Upper lobe of left lung (tissue), 6 donors: ENCODE measurements around the gene CALR3. TPM values are rescaled to one million over a fixed set of nuclear protein-coding genes. Genes with fewer than 3 reads are reported as not detected.

ENCODE experiments used
- ATAC-seq, 2 donors: fragments of 200-7000 bp; cut with Tn5 transposase; one replicate each; pipeline ENCODE4 v1.9.1; 2022; ENCODE audit warnings: mild to moderate bottlenecking in 2 of 2, moderate library complexity in 2 of 2; ENCODE audit not compliant: low FRiP score in 2 of 2
- DNase-seq, 2 donors: peaks; one replicate each; pipeline ENCODE4 v3.0.0-alpha.2; 2019 to 2020
- H3K27ac ChIP-seq, 4 donors: fragments of 200-600 bp; sonication (generic); one replicate each; pipeline ENCODE4 v1.5.1; 2016 to 2019
- H3K27me3 ChIP-seq, 4 donors: fragments of 200-600 bp; sonication (generic); one replicate each; pipeline ENCODE4 v1.5.1; 2017 to 2019
- H3K36me3 ChIP-seq, 4 donors: fragments of 200-600 bp; sonication (generic); one replicate each; pipeline ENCODE4 v1.5.1; 2016 to 2019
- H3K4me1 ChIP-seq, 4 donors: fragments of 200-600 bp; sonication (generic); one replicate each; pipeline ENCODE4 v1.5.1; 2018 to 2019
- H3K4me3 ChIP-seq, 4 donors: fragments of 200-600 bp; sonication (generic); one replicate each; pipeline ENCODE4 v1.5.1; 2017 to 2019; ENCODE audit warnings: mild to moderate bottlenecking in 2 of 4, moderate library complexity in 1 of 4
- H3K9me3 ChIP-seq, 4 donors: fragments of 200-600 bp; sonication (generic); one replicate each; pipeline ENCODE4 v1.5.1; 2018 to 2019
- CTCF ChIP-seq, 6 experiments: fragments of 450-650 bp in 4 of 6; fragments of 200-600 bp in 2 of 6; sonication (generic) in 2 of 6; IDR thresholded peaks; one replicate each; pipeline ENCODE4 v1.5.1; 2016 to 2019; ENCODE audit warnings: antibody characterized with exemption in 6 of 6
- EP300 ChIP-seq, 4 donors: sonication (generic); formaldehyde crosslinking; IDR thresholded peaks; one replicate each; pipeline ENCODE4 v1.5.1; 2017; ENCODE audit warnings: antibody characterized with exemption in 4 of 4, control low read depth in 2 of 4
- POLR2A ChIP-seq, 4 donors: fragments of 450-650 bp; IDR thresholded peaks; one replicate each; pipeline ENCODE4 v1.5.1; 2016 to 2017; ENCODE audit warnings: antibody characterized with exemption in 4 of 4, mild to moderate bottlenecking in 2 of 4
- POLR2AphosphoS5 ChIP-seq, 2 donors: sonication (generic); formaldehyde crosslinking; IDR thresholded peaks; one replicate each; pipeline ENCODE4 v1.5.1; 2017; ENCODE audit warnings: antibody characterized with exemption in 2 of 2
- whole genome bisulfite sequencing, 2 donors: methylation state at CpG; one replicate each; pipeline ENCODE4 v1.1.5; 2017 to 2018; 5-methylcytosine and 5-hydroxymethylcytosine counted together
- total RNA-seq, 6 donors: library from RNA; depleted of rRNA in 4 of 6; stranded (reverse); fragments of >200 nt in 4 of 6; gene quantifications; one replicate each; pipeline versions ENCODE4 v1.1.0 to v1.2.1, GENCODE V29; 2016 to 2021
- donor health status: DM: no; HTN: no; CAD: no; lungs with moderate emphysema.
- donor health status: DM: no; HTN: yes; CAD: no; lungs with severe emphysema.

The CALR3 gene
- total RNA-seq, 6 donors from 2014 or later, result not detected

GRCh38 chr19:16442386-16443276 lies 53.3 kb downstream of the CALR3 start:
- Histone ChIP-seq H3K4me1 (peaks cover 39 to 53% (median 45%) of the 10 kb centered on the region in 4 donors), H3K27me3 (no peaks in the 10 kb centered on the region), H3K4me3 (no peak overlapping the region), H3K9me3 (no peaks in the 10 kb centered on the region), H3K27ac (peak overlapping the region in 3 of 4 donors; percentile 13 to 63 (median 47)), H3K36me3 (peaks cover 0 to 38% (median 13%) of the 10 kb centered on the region in 4 donors)
- ATAC-seq (no peak), DNase-seq (no peak)
- 38 to 55% methylated on average over 16 to 19 of the region's 19 CpGs for WGBS, 2 donors
- peak; percentile 20 to 36 for TF ChIP-seq POLR2AphosphoS5 (IDR thresholded peaks at IDR 0.05)
- no peak for TF ChIP-seq EP300 (IDR thresholded peaks at IDR 0.05)

- peak overlapping the region in 1 of 4 donors; percentile 13 for H3K27ac ChIP-seq
- 85% methylated on average over 14 of the region's 14 CpGs for WGBS, 2 donors
- DNase-seq, result no peak
- H3K27me3 ChIP-seq, result no peaks in the 10 kb centered on the region
- peak in 1 of 2 donors; percentile 63 for ATAC-seq
- TF ChIP-seq CTCF (IDR thresholded peaks at IDR 0.05), result peak in 5 of 6 experiments; percentile 19 to 48 (median 34)
- no peak for TF ChIP-seq POLR2A (IDR thresholded peaks at IDR 0.05)
- H3K9me3 ChIP-seq, result no peaks in the 10 kb centered on the region
- no peak overlapping the region for H3K4me3 ChIP-seq
- H3K36me3 ChIP-seq, result peaks cover 0 to 46% (median 17%) of the 10 kb centered on the region in 4 donors
- H3K4me1 ChIP-seq, result peaks cover 30 to 43% (median 38%) of the 10 kb centered on the region in 4 donors
Measured at GRCh38 chr19:16441661-16442162, 54.3 kb downstream of the CALR3 start.

DNA sequence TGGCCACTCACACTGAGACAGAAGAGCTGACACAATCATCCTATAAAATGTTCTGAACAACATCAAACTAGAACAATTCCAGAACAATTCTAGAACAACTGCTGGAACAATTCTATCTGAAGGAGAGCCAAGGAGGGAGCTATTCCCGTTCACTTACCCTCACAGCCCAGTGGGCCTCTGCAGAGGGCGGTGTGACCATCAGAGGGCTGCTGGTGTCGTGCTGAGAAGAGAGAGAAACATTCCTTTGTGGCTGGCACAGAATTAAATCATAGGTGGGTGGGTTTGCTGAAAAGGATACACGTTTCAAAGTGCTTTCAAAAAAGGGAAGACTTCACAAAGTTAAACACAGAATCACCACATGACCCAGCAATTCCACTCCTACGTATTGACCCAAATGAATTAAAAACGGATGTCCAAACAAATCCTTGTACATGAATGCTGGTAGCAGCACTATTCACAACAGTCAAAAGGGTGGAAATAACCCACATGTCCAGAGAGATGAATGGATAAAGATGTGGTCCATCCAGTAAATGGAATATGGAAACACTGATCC lies 59.1 kb downstream of the CALR3 start:
- Histone ChIP-seq H3K4me3 (no peak overlapping the region), H3K9me3 (no peaks in the 10 kb centered on the region), H3K27ac (peak overlapping the region in 2 of 4 donors; percentile 65 to 72), H3K36me3 (peaks cover 0 to 84% (median 43%) of the 10 kb centered on the region in 4 donors), H3K4me1 (peaks cover 14 to 20% (median 18%) of the 10 kb centered on the region in 4 donors), H3K27me3 (no peaks in the 10 kb centered on the region)
- DNase-seq (no peak), ATAC-seq (no peak)
- TF ChIP-seq POLR2AphosphoS5 (IDR thresholded peaks at IDR 0.05) (no peak), EP300 (IDR thresholded peaks at IDR 0.05) (no peak), POLR2A (IDR thresholded peaks at IDR 0.05) (no peak), CTCF (IDR thresholded peaks at IDR 0.05) (no peak)
- 69 to 70% methylated on average over 6 of the region's 6 CpGs for WGBS, 2 donors

GRCh38 chr19:16435999-16436650 lies 59.8 kb downstream of the CALR3 start:
- TF ChIP-seq POLR2AphosphoS5 (IDR thresholded peaks at IDR 0.05) (no peak), EP300 (IDR thresholded peaks at IDR 0.05) (no peak), POLR2A (IDR thresholded peaks at IDR 0.05) (no peak), CTCF (IDR thresholded peaks at IDR 0.05) (no peak)
- 26 to 39% methylated on average over 8 to 9 of the region's 9 CpGs for whole genome bisulfite sequencing, 2 donors
- Histone ChIP-seq H3K27me3 (no peaks in the 10 kb centered on the region), H3K27ac (peak overlapping the region; percentile 41 to 72 (median 56)), H3K4me1 (peaks cover 14 to 17% (median 16%) of the 10 kb centered on the region in 4 donors), H3K9me3 (no peaks in the 10 kb centered on the region), H3K4me3 (no peak overlapping the region), H3K36me3 (peaks cover 0 to 84% (median 49%) of the 10 kb centered on the region in 4 donors)
- ATAC-seq, result peak in 1 of 2 donors; percentile 22
- DNase-seq, result no peak
